ENCODE measurements around the gene KCNK10.

The KCNK10 gene

DNA sequence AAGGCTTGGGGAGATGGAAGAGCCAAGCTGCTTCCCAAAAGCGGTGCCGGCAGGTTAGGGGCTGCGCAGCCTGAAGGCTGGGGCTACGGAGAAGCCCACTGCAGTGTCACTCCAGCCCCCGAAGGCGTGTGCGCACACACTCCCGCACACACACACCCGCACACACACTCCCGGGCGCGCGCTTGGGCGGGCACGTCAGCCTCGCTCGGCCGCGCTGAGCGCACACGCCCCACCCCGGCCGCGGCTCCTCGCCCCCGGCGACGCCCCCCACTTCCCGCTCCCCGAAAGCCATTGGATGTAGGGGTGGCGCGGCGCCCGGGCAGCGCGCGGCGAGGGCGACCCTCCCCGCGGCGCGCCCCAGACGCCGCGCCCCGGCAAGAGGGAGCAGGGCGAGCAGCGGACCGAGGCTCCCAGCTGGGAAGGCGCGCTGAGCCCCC is at the start of gene KCNK10:
Gene KCNK10, minus strand, starts transcription at position 184 of the 437 bp plus-strand sequence. CDS start 471 bp downstream, outside the sequence.
- H3K9ac ChIP-seq (ENCODE audit: low read depth in 1 of 2, low read length in 2 of 2), result no peak within 1 kb of the TSS

GRCh38 chr14:88369496-88369895 is 46.4 kb upstream of the KCNK10 start:
- H3K36me3 ChIP-seq (ENCODE audit: control insufficient read depth in 2 of 2, insufficient read depth in 2 of 2, low read length in 2 of 2), result no peaks in the 10 kb centered on the region
- H3K9ac ChIP-seq (ENCODE audit: low read depth in 1 of 2, low read length in 2 of 2), result no peak overlapping the region
- H3K27ac ChIP-seq (ENCODE audit: low read depth in 2 of 2, low read length in 2 of 2), result no peak overlapping the region
- no peaks in the 10 kb centered on the region for H3K9me3 ChIP-seq (ENCODE audit: control insufficient read depth in 2 of 2, low read length in 2 of 2)
- H3K4me1 ChIP-seq (ENCODE audit: control insufficient read depth in 2 of 2, insufficient read depth in 2 of 2, low read length in 2 of 2), result no peaks in the 10 kb centered on the region
- no peaks in the 10 kb centered on the region for H3K27me3 ChIP-seq (ENCODE audit: control insufficient read depth in 2 of 2, insufficient read depth in 2 of 2, low read length in 2 of 2)
- no peak overlapping the region for H3K4me3 ChIP-seq (ENCODE audit: low read length in 2 of 2)

More for the DNA sequence above, at the start of gene KCNK10:
- peak within 1 kb of the TSS in 1 of 2 donors; percentile 27 for H3K4me3 ChIP-seq (ENCODE audit: low read length in 2 of 2)
- no peaks in the 10 kb centered on the region for H3K36me3 ChIP-seq (ENCODE audit: control insufficient read depth in 2 of 2, insufficient read depth in 2 of 2, low read length in 2 of 2)
- H3K27ac ChIP-seq (ENCODE audit: low read depth in 2 of 2, low read length in 2 of 2), result no peak within 1 kb of the TSS
- H3K27me3 ChIP-seq (ENCODE audit: control insufficient read depth in 2 of 2, insufficient read depth in 2 of 2, low read length in 2 of 2), result peaks cover 59 to 71% of the 10 kb centered on the region in 2 donors
- H3K9me3 ChIP-seq (ENCODE audit: control insufficient read depth in 2 of 2, low read length in 2 of 2), result no peaks in the 10 kb centered on the region
- H3K4me1 ChIP-seq (ENCODE audit: control insufficient read depth in 2 of 2, insufficient read depth in 2 of 2, low read length in 2 of 2), result peaks cover 0 to 3% of the 10 kb centered on the region in 2 donors

DNA sequence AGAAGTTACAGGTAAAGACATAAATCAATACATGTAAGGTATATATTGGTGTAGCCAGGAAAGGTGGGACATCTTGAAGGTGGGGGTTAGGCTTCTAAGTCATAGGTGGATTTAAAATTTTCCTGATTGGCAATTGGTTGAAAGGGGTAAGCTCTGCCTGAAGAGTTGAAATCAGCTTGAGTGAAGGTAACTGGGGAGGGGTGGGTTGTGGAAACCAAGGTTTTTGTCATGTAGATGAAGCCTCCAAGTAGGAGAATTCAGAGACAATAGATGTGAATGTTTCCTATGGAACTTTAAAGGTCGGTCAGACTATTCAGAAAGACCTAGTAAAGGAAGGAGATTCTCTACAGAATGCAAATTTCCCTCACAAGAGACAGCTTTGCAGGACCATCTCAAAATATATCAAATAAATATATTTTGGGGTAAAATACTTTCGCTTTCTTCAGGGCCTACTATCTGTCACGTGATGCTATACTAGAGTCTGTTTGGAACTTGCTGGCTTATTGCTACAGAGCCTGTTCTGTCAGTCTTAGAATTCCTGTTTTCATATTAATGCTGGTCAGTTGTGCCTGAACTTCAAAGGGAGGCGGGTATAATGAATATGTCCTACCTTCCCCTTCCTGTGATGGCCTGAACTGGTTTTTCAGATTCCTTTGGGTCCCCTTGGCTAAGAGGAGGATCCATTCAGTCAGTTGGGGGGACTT is 41.8 kb upstream of the KCNK10 start:
- H3K9ac ChIP-seq (ENCODE audit: low read depth in 1 of 2, low read length in 2 of 2), result no peak overlapping the region
- no peaks in the 10 kb centered on the region for H3K27me3 ChIP-seq (ENCODE audit: control insufficient read depth in 2 of 2, insufficient read depth in 2 of 2, low read length in 2 of 2)
- no peaks in the 10 kb centered on the region for H3K9me3 ChIP-seq (ENCODE audit: control insufficient read depth in 2 of 2, low read length in 2 of 2)
- H3K27ac ChIP-seq (ENCODE audit: low read depth in 2 of 2, low read length in 2 of 2), result no peak overlapping the region
- no peak overlapping the region for H3K4me3 ChIP-seq (ENCODE audit: low read length in 2 of 2)
- H3K36me3 ChIP-seq (ENCODE audit: control insufficient read depth in 2 of 2, insufficient read depth in 2 of 2, low read length in 2 of 2), result no peaks in the 10 kb centered on the region
- H3K4me1 ChIP-seq (ENCODE audit: control insufficient read depth in 2 of 2, insufficient read depth in 2 of 2, low read length in 2 of 2), result no peaks in the 10 kb centered on the region

GRCh38 chr14:88363644-88364043 is 40.6 kb upstream of the KCNK10 start:
- Histone ChIP-seq H3K9me3 (ENCODE audit: control insufficient read depth in 2 of 2, low read length in 2 of 2) (no peaks in the 10 kb centered on the region), H3K27me3 (ENCODE audit: control insufficient read depth in 2 of 2, insufficient read depth in 2 of 2, low read length in 2 of 2) (no peaks in the 10 kb centered on the region), H3K36me3 (ENCODE audit: control insufficient read depth in 2 of 2, insufficient read depth in 2 of 2, low read length in 2 of 2) (no peaks in the 10 kb centered on the region), H3K9ac (ENCODE audit: low read depth in 1 of 2, low read length in 2 of 2) (no peak overlapping the region), H3K4me1 (ENCODE audit: control insufficient read depth in 2 of 2, insufficient read depth in 2 of 2, low read length in 2 of 2) (no peaks in the 10 kb centered on the region), H3K4me3 (ENCODE audit: low read length in 2 of 2) (no peak overlapping the region), H3K27ac (ENCODE audit: low read depth in 2 of 2, low read length in 2 of 2) (no peak overlapping the region)

DNA sequence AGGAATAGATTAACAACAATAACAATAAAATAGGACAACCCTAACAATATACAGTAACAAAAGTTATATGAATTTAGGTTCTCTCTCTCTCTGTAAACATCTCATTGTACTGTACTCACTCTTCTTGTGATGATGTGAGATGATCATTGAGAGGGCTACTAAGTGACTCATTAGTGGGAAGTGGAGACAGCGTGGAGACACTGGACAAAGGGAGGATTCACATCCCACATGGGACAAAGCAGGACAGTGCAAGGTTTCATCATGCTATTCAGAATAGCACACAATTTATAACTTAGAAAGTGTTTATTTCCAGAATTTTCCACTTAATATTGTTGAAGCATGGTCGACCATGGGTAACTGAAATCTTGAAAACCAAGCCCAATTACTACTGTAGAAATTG is 36.4 kb upstream of the KCNK10 start:
- no peaks in the 10 kb centered on the region for H3K27me3 ChIP-seq (ENCODE audit: control insufficient read depth in 2 of 2, insufficient read depth in 2 of 2, low read length in 2 of 2)
- no peaks in the 10 kb centered on the region for H3K36me3 ChIP-seq (ENCODE audit: control insufficient read depth in 2 of 2, insufficient read depth in 2 of 2, low read length in 2 of 2)
- no peak overlapping the region for H3K27ac ChIP-seq (ENCODE audit: low read depth in 2 of 2, low read length in 2 of 2)
- H3K4me3 ChIP-seq (ENCODE audit: low read length in 2 of 2), result no peak overlapping the region
- no peaks in the 10 kb centered on the region for H3K4me1 ChIP-seq (ENCODE audit: control insufficient read depth in 2 of 2, insufficient read depth in 2 of 2, low read length in 2 of 2)
- H3K9ac ChIP-seq (ENCODE audit: low read depth in 1 of 2, low read length in 2 of 2), result no peak overlapping the region
- no peaks in the 10 kb centered on the region for H3K9me3 ChIP-seq (ENCODE audit: control insufficient read depth in 2 of 2, low read length in 2 of 2)

- Histone ChIP-seq H3K27me3 (ENCODE audit: control insufficient read depth in 2 of 2, insufficient read depth in 2 of 2, low read length in 2 of 2) (no peaks in the 10 kb centered on the region), H3K36me3 (ENCODE audit: control insufficient read depth in 2 of 2, insufficient read depth in 2 of 2, low read length in 2 of 2) (no peaks in the 10 kb centered on the region), H3K4me3 (ENCODE audit: low read length in 2 of 2) (no peak overlapping the region), H3K9ac (ENCODE audit: low read depth in 1 of 2, low read length in 2 of 2) (no peak overlapping the region), H3K9me3 (ENCODE audit: control insufficient read depth in 2 of 2, low read length in 2 of 2) (no peaks in the 10 kb centered on the region), H3K4me1 (ENCODE audit: control insufficient read depth in 2 of 2, insufficient read depth in 2 of 2, low read length in 2 of 2) (no peaks in the 10 kb centered on the region), H3K27ac (ENCODE audit: low read depth in 2 of 2, low read length in 2 of 2) (no peak overlapping the region)
Observed at GRCh38 chr14:88354358-88354757, 31.3 kb upstream of the KCNK10 start.

DNA sequence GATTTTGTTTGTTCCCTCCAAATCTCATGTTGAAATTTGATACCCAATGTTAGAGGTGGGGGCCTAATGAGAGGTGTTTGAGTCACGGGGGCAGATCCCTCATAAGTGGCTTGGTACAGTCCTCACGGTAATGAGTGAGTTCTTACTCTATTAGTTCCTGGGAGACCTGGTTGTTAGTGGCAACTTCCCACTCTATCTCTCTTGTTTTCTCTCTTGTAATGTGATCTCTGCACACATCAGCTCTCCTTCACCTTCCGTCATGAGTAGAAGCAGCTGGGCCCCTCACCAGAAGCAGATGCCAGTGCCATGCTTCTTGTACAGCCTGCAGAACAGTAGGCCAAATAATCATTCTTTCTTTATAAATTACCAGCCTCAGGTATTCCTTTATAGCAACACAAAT is 29.6 kb upstream of the KCNK10 start:
- Histone ChIP-seq H3K9me3 (ENCODE audit: control insufficient read depth in 2 of 2, low read length in 2 of 2) (no peaks in the 10 kb centered on the region), H3K9ac (ENCODE audit: low read depth in 1 of 2, low read length in 2 of 2) (no peak overlapping the region), H3K4me1 (ENCODE audit: control insufficient read depth in 2 of 2, insufficient read depth in 2 of 2, low read length in 2 of 2) (no peaks in the 10 kb centered on the region), H3K36me3 (ENCODE audit: control insufficient read depth in 2 of 2, insufficient read depth in 2 of 2, low read length in 2 of 2) (no peaks in the 10 kb centered on the region), H3K27ac (ENCODE audit: low read depth in 2 of 2, low read length in 2 of 2) (no peak overlapping the region), H3K4me3 (ENCODE audit: low read length in 2 of 2) (no peak overlapping the region), H3K27me3 (ENCODE audit: control insufficient read depth in 2 of 2, insufficient read depth in 2 of 2, low read length in 2 of 2) (no peaks in the 10 kb centered on the region)

GRCh38 chr14:88351966-88352691 is 29.1 kb upstream of the KCNK10 start:
- Histone ChIP-seq H3K9me3 (ENCODE audit: control insufficient read depth in 2 of 2, low read length in 2 of 2) (no peaks in the 10 kb centered on the region), H3K36me3 (ENCODE audit: control insufficient read depth in 2 of 2, insufficient read depth in 2 of 2, low read length in 2 of 2) (no peaks in the 10 kb centered on the region), H3K4me3 (ENCODE audit: low read length in 2 of 2) (no peak overlapping the region), H3K4me1 (ENCODE audit: control insufficient read depth in 2 of 2, insufficient read depth in 2 of 2, low read length in 2 of 2) (no peaks in the 10 kb centered on the region), H3K9ac (ENCODE audit: low read depth in 1 of 2, low read length in 2 of 2) (no peak overlapping the region), H3K27ac (ENCODE audit: low read depth in 2 of 2, low read length in 2 of 2) (no peak overlapping the region), H3K27me3 (ENCODE audit: control insufficient read depth in 2 of 2, insufficient read depth in 2 of 2, low read length in 2 of 2) (no peaks in the 10 kb centered on the region)

DNA sequence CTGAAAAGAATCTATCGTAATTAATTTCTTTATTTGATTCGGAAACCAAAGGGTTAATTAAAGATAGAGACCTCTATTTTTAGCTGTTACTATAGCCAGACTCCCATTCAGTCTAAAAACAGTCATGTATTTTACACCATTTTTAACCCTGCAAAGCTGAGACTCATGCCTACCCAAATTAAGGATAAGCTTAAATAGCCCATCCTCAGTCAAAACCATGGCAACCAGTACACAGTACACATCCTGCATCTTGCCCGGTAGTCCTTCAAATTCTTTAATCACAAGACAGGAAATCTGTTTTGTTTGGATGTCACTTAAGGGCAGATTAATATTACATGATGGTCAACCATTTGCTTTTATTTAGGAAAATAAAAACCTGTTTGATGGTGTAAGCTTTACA is 25.5 kb upstream of the KCNK10 start:
- Histone ChIP-seq H3K4me3 (ENCODE audit: low read length in 2 of 2) (no peak overlapping the region), H3K27me3 (ENCODE audit: control insufficient read depth in 2 of 2, insufficient read depth in 2 of 2, low read length in 2 of 2) (no peaks in the 10 kb centered on the region), H3K27ac (ENCODE audit: low read depth in 2 of 2, low read length in 2 of 2) (no peak overlapping the region), H3K36me3 (ENCODE audit: control insufficient read depth in 2 of 2, insufficient read depth in 2 of 2, low read length in 2 of 2) (no peaks in the 10 kb centered on the region), H3K4me1 (ENCODE audit: control insufficient read depth in 2 of 2, insufficient read depth in 2 of 2, low read length in 2 of 2) (no peaks in the 10 kb centered on the region), H3K9me3 (ENCODE audit: control insufficient read depth in 2 of 2, low read length in 2 of 2) (no peaks in the 10 kb centered on the region), H3K9ac (ENCODE audit: low read depth in 1 of 2, low read length in 2 of 2) (no peak overlapping the region)

GRCh38 chr14:88346048-88346639 is 23.1 kb upstream of the KCNK10 start:
- Histone ChIP-seq H3K27ac (ENCODE audit: low read depth in 2 of 2, low read length in 2 of 2) (no peak overlapping the region), H3K9ac (ENCODE audit: low read depth in 1 of 2, low read length in 2 of 2) (no peak overlapping the region), H3K4me1 (ENCODE audit: control insufficient read depth in 2 of 2, insufficient read depth in 2 of 2, low read length in 2 of 2) (no peaks in the 10 kb centered on the region), H3K27me3 (ENCODE audit: control insufficient read depth in 2 of 2, insufficient read depth in 2 of 2, low read length in 2 of 2) (no peaks in the 10 kb centered on the region), H3K9me3 (ENCODE audit: control insufficient read depth in 2 of 2, low read length in 2 of 2) (no peaks in the 10 kb centered on the region), H3K36me3 (ENCODE audit: control insufficient read depth in 2 of 2, insufficient read depth in 2 of 2, low read length in 2 of 2) (no peaks in the 10 kb centered on the region), H3K4me3 (ENCODE audit: low read length in 2 of 2) (no peak overlapping the region)

Data from mucosa of rectum (tissue), 2 donors.